GM12801 (cell line): ENCODE data around the gene MIA2.

ENCODE experiments used
- TF ChIP-seq, protein P1 (sequence below): IDR thresholded peaks from one replicate; pipeline ENCODE4 v1.5.1; 2011; ENCODE audit warnings: control low read depth; ENCODE audit not compliant: insufficient read length; ENCODE audit errors: extremely low read depth

Gene MIA2

DNA sequence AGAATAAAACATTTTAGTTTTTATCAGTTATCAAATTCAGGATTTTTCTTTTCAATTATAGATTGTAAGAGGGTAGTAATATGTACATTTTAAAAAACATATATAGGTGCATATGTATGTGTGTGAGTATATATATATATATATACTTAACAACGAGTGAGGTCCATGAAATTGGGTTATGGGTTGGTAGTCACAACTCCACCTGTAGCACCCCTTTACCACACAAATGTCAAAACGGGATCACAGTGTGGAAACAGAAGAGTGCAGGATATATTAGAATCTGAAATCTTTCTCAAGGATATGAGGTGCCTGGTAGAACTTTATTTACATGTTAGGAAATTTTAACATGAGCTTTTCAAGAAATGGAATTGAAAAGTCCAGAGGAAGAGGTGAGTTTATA, 31.3 kb downstream of the MIA2 start:
- TF ChIP-seq, protein P1, sequence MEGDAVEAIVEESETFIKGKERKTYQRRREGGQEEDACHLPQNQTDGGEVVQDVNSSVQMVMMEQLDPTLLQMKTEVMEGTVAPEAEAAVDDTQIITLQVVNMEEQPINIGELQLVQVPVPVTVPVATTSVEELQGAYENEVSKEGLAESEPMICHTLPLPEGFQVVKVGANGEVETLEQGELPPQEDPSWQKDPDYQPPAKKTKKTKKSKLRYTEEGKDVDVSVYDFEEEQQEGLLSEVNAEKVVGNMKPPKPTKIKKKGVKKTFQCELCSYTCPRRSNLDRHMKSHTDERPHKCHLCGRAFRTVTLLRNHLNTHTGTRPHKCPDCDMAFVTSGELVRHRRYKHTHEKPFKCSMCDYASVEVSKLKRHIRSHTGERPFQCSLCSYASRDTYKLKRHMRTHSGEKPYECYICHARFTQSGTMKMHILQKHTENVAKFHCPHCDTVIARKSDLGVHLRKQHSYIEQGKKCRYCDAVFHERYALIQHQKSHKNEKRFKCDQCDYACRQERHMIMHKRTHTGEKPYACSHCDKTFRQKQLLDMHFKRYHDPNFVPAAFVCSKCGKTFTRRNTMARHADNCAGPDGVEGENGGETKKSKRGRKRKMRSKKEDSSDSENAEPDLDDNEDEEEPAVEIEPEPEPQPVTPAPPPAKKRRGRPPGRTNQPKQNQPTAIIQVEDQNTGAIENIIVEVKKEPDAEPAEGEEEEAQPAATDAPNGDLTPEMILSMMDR, result no peak

DNA sequence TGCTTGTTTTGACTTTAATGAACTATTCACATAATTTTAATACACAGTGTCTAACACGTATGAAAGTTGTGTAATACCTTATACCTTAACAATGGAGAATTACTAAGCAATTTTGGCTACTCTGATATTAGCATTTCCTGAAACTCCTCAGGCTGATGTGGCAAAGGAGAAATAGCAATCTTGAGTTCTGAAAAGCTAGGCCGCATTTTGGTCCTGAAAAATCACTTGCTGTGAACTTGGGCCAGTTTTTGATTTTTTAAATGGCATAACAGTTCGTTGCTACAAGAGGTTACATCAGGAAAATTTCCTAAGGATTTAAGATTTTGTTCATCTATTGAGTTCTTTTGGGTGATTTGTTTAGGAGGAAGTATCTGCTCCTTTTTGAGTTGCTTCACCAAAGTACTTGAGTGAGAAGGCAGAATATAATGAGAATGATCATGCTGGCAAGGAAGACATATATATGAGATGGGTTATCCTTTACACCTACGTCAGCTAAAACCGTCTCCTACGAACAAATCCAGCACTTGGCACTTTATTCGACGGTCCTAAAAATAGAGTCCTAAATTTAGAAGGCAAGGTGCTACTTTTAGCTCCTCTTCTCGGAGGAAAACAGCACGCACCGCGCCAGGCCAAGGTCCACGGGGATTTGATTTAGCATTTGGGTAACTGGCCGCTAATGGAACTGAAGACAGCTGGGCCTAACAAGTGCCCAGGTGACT, 32.2 kb downstream of the MIA2 start:
- TF ChIP-seq, protein P1, result no peak

DNA sequence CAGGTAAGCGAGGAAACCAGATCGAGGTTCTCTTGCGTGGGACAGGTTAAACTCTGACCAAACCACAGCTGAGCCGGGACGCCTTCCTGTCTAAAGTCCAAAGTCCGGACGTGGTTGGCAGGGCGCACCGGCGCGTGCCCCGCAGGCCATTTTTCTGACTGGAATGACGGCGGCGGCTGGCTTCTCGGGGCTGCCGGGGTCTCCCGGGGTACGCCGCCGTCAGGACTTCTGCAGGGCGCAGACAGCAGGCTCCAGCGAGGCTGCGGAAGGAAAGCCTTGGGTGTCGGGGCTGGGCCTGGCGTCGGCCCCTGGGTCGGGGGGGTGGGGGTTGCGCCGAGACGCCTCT, 32.8 kb downstream of the MIA2 start:
- TF ChIP-seq, protein P1, result no peak

DNA sequence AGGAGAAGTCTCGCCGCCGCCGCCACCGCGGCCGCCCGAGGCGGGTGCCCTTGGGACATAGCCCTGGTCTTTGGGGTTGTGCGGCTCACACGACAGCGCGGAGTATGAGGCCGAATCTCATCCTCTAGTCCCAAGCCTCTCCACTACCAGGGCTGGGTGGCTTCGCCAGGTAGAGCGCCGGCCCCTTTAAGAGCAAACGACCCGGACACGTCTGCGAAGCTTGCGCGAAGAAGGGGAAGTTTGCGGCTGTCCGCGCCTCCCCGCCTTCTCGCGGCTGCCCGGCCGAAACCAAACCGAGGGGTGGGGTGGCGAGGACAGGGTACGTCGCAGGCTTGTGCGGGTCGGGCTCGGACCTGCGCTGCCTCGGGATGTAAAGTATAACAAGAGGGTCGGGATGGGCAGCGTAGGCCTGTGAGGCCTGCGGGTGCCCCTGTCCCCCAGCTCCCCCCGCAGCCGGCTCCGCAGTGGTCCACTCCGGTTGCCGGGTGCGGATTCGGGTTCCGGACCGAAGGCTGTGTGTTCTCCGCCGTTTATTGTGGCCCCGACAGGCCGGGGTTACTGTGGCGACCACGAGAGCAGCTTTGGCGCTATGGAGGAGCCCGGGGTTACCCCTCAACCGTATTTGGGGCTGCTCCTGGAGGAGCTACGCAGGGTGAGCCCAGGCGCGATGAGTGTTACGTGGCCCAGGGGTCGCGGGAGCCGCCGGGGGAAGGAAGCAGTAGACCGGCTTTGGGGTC, 33.3 kb downstream of the MIA2 start:
- TF ChIP-seq, protein P1, result no peak

- TF ChIP-seq, protein P1, result no peak
Observed at GRCh38 chr14:39267608-39268005, 33.9 kb downstream of the MIA2 start.

- TF ChIP-seq, protein P1, result no peak
Observed at GRCh38 chr14:39268393-39268792, 34.7 kb downstream of the MIA2 start.

DNA sequence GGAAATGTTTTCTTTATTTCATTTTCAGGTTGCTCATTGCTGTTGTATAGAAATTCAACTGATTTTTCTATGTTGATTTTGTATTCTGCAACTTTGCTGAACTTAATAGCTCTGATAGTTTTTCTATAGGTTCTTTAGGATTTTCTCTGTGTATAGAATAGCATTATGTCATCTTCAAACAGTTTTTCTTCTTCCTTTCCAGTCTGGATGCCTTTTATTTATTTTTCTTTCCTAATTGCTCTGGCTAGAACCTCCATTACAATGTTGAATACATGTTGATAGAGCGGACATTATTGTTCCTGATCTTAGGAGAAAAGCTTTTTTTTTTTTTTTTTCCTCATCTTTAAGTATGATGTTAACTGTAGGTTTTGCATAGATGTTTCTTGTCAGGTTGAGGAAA, 39.2 kb downstream of the MIA2 start:
- TF ChIP-seq, protein P1, result no peak
